Superior temporal gyrus (tissue), 1 donor: Measurements from ENCODE around the gene FAM114A1.
"Not testable (repeated sequence)": the region's sequence is repeated elsewhere in the genome, so short reads cannot be mapped to it uniquely, and the experiment has no call there.

Source experiments
- DNase-seq: peaks from one replicate; pipeline ENCODE4 v3.0.0-alpha.2; 2016; ENCODE audit errors: extremely low spot score

Gene FAM114A1

DNA sequence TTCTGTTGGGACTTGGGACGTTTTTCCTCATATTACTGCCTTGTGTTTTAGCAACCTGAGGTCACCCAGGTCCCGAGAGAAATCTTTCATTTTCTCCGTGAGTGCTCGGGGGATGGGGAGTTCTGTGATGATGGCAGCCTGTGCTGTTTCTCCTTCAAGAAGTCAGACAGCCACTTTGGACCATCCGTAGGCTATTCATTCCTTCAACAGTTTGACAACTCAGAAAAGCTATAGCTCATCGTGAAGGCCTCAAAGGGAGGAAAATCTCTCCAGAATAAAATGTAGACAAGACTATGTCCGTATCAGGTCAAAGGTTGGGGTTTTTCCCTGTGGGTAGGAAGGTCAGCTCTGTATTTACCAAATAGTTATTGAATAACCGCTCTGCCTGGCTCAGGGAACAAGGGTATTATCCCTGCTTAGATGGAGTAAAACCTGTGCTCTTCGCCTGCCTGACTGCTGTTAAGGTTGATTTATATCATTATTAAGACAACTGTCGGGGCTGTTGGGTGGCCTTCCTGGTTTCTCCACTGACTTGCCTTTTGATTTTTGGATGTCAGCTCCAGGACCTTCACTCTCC, 36.6 kb downstream of the FAM114A1 start:
- no peak for DNase-seq

DNA sequence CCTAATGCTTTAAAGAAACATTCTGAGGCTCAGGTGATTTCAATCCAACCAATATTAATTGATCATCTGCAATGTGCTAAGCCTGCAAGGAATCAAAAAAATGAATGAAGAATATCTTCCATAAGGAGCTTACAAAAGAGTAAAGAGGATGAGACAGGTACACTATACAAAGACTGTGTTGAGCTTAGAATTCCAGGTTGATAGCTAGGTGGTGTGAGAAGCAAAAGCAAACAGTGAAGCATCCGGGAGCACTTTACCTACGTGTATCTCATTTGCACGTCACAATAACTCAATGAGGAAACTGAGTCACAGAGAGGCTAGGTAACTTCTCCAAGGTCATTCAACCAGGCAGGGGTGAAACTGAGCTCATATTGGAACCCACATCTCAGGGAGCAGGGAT, 37.1 kb downstream of the FAM114A1 start:
- no peak for DNase-seq

DNA sequence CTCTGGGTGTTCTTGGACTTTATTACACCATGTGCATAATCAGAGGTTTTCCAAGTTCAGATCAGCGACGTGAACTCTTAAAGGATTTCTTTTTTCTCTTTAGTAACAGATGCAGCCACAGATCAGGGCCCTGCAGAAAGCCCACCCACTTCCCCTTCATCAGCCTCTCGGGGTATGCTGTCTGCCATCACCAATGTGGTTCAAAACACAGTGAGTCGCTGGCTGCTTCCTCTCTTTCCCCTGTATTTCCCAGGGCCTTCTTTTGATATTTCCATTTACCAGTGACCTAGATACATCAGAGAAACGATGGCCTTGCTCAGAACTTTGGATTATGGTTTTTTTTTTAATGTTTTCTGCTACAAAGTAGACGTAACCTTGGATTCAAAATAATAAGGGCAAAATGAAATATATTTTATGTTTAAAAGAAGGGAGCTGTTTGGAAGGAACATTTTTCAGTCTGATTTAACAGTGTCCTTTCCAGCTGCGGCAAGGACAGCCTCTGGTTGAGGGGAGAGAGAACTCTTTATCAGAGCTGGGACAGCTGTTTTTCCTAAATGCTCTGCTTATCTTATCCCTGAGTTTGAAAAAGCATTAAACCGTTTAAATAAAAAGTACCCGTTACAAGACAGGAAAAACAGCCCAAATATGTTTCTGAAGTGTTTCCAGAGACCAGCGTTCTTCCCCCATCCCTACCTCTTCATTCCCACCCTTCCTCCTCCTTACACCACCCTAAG, 38.2 kb downstream of the FAM114A1 start:
- DNase-seq = no peak

DNA sequence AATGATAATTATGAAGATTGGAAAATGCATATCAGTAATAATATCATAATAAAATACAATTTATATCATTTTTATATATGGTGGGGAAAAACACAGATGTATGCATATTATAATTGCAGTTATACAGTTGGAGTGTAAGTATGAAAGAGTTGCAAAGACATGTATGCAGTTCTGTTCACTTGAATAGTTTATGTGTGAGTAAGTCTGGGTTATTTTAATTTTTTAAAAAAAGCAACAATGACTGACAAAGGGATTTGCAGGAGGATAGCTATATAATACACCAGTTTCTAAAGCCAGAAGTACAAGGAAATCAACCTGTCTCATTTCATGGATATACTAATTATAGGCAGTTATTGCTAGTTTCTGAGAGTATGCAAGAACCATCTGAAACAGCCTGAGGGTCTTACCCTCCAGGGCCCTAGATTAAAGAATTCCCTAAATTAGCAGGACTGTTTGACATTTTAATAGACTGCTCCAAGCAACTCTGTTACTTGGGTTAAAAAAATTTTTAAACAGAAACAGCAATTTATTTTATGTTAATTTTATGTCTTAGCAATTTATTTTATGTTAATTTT, 40.2 kb downstream of the FAM114A1 start:
- DNase-seq = no peak

DNA sequence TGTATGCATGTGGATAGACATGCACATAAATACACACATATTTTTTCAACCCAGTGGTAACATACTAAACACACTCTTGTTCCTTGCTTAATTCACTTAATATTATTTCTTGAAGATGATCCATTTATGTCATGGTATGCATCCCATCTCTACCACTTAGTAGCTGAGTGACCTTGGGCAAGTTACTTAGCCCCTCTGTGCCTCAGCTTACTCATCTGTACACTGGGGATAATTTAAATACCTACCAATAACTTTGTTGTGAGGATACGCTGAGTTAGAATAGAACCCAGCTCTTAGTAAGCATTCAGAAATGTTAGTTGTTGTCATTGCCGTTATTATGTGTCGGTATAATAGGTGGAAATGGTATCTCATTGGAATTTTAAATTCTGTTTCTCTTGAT, 41.4 kb downstream of the FAM114A1 start:
- DNase-seq = no peak

DNA sequence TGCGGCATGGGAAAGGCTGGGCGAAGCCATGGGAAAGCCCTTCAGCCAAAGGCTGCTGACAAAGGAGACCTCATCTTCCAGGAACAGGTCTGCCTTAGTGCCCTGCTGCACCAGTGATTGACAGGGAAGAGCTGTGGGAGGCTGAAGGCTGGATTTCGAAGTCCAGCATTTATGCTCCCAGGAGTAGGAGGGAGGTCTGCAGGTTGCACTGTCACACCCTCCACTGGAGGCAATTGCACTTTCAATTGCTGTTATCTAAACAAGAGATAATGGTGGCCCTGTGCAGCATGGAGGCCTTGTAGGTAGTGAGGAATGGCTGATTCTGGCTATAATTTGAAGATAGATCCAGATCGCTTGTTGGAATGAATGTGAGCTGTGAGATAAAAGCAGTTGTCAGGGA, 43.7 kb downstream of the FAM114A1 start:
- DNase-seq = no peak

DNA sequence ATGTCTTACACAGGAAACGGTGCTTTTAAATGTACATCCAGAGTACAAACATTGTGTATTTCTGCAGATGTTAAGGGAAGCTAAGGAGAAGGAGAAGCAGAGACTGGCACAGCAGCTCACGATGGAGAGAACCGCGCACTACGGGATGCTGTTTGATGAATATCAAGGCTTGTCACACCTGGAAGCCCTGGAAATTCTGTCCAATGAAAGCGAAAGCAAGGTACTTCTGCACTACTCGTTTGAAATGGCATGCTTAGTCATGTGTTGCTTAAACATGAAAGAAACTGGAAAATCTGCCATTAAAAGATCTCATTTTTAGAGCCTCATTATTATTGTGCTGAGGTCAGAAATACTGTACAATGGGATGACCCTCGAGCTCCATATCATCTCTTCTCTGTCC, 47.2 kb downstream of the FAM114A1 start:
- no peak for DNase-seq

DNA sequence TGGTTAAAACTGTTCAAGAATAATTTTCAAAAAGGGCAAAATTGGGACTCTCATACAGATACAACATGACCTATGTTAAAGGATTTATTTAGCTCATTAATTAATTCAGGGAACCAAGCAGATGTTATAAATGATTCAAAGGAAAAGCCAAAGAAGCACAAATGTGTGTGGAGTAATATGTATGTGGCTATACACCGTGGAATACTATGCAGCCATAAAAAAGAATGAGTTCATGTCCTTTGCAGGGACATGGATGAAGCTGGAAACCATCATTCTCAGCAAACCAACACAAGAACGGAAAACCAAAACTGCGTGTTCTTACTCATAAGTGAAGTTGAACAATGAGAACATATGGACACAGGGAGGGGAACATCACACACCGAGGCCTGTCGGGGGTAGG, 48.7 kb downstream of the FAM114A1 start:
- DNase-seq = not testable (repeated sequence)

DNA sequence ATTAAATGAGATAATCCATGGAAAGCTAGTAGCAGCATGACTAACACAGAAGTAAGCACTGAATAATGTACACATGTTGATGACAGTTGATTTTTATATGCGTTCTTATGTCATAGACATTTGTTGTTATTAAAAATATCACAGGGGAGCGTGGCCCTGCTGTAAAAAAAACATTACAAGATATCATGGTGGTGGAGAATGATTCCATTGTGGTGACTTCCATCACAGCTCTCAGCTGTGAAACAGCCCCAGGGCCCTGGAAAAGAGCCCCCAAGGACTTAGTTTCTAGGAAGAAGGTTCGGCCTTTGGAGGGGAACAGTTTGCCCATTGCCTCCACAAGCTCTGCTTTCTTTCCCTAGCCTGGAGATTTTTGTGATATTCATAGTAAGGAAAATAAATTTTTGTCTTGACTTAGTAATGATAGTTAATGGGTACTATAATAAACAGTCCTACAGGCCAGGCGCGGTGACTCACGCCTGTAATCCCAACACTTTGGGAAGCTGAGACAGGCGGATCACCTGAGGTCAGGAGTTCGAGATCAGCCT, 49.9 kb downstream of the FAM114A1 start:
- no peak for DNase-seq

DNA sequence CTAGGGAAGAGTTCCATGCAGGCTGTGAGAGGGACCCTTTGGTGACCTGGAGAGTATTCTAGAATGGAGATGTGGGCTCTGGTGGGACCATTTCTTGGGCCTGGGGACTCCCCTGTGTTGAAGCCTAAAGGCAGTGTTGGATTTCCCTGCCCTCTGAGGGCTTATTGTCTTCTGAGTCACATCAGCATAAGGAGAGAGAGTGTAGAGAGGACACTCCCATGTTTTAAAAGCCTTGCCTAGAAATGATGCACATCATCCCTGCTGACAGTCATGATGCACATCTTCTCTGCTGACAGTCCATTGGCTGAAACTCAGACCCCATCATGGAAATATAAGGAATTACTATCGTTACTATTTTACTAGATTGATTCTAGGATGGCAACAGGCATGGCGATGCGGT, 51.9 kb downstream of the FAM114A1 start:
- DNase-seq = no peak

DNA sequence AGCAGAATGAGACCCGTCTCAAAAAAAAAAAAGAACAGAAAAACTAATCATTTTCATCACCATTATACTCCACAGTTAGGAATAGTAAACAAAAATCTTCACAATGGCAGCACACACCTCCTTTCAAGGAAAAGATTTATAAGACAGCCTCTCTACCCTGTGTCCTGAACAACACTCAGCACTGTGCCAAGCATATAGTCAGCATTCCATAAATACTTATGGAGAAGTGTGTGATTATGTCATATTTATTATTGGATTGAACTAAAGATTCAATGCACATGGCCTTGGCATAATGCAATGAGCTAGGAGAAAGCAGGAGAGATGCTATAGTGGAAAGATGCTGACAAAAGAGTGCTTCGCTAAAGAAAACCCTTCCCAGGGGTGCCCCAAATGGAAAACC, 52.6 kb downstream of the FAM114A1 start:
- DNase-seq = no peak

DNA sequence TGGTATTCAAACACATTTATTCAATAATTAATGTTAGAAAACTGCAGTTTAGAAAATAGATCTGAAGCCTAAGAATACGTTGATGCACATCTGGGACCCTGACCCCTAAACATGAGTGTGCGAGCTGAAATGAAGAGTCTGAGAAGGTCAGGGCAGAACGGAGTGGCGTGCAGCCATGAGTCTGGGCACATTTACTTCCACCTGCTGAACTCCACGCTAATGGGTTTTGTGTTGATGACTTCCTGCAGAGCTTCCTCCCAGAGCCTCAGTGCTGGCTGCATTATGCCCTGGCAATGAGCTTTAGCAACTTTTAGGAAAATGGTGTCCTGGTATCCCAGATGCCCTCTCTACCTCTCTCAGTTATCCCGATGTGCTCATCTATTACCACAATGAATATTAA, 53.1 kb downstream of the FAM114A1 start:
- no peak for DNase-seq

DNA sequence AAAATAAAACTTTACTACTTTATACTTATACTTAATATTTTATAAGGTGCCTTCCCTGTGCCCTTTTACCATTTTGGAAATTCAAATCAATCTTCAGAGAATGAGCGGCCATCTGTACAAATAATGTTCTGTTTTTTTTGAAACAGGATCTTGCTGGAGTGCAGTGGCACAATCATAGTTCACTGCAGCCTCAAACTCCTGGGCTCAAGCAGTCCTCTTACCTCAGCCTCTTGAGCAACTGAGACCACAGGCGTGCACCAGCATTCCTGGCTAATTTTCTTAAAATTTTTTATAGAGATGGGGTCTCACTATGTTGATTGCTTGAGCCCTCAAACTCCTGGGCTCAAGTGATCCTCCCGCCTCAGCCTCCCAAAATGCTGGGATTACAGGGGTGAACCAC, 53.5 kb downstream of the FAM114A1 start:
- no peak for DNase-seq

DNA sequence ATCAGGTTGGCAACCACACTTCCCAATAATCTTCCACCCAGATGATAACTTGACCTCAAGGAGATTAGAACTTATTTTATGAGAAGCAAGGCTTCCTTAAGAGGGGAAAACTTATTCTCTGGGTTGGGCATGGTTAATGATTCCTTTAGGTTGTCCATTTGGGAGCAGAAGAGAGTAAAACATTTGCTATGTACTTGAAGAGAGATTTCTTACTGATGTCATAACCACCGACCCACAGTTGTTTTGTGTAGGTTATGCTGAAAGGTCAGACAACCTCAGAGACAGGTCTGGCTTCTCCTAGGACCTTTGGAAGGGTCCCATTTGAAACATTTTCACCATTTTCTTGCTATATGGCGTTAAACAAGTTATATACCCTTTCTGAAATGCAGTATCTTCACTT, 56.1 kb downstream of the FAM114A1 start:
- no peak for DNase-seq

DNA sequence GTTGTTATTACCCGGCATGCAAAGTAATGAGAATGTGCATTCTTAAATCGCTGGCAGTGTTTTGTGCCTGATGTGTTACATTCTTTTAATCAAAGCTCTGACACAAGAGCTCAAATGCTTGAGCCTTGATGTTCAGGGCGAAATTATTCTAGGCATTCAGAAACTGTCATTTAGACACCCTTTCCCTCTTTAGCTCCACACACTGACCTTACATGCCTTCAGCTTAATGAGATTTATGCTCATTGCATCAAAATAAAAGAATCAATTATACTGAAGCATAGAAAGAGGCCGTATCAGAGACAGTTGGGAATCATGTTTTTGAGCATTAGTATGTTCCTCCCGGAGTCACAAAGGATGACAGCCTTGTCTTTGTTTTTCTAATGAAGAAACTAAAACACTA, 56.7 kb downstream of the FAM114A1 start:
- DNase-seq = peak; percentile 63

DNA sequence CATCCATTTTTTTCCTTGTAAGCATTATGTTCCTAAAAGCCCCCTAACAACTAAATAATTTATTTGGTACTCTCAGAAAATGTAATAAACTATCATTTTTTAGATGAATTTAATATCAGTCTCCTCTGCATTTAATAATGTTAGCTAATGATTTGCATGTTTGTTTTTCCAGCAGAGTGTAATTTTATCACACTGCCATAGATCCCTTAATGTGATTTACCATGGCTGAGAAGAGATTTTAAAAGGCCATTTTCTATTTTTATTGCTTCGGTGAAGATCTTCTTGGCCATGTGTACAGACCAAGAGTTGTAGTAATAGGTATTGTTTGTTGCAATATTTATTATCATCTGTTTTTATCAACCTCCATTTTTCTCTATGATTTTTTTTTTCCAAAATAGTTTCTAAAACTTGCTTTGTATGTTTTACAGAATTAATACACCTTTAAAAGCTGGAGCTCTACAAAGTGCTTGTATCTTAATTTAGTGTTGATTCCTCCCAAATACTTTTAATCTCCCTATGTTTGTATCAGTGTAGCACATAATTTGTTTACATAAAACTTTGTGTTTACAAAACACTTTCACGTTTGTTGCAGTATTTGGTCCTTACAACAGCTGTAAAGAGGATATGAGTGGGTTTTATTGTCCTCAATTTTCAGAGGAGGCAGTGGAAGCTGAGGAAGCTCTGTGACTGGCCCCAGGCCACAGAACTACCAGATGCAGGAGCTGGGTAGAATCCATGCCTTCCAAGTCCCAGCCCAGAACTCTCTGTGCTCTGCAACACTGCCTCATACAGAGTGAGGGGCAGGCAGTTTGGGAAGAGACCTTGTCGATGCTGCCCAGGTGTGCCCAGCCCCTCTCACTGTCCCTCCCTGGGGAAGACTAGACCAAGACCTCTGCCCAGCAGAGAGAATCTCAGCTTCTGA, 58.1 kb downstream of the FAM114A1 start:
- peak; percentile 82 for DNase-seq

DNA sequence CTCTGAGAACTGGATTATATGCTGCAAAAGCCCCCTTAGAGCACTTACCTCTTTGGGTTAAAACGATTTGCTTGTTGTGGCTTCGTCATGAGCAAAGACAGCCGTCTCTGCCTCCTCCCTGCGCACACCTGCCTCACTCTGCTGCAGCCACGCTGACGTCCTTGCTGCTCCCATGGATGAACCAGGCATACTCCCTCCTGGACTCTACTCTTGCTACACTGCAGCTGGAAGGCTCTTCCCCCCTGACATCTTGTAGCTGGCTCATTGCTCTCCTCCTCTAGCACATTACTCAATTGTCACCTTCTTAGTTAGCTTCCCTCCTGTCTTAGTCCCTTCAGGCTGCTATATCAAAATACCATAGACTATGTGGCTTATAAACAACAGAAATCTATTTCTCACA, 59.3 kb downstream of the FAM114A1 start:
- DNase-seq = no peak

DNA sequence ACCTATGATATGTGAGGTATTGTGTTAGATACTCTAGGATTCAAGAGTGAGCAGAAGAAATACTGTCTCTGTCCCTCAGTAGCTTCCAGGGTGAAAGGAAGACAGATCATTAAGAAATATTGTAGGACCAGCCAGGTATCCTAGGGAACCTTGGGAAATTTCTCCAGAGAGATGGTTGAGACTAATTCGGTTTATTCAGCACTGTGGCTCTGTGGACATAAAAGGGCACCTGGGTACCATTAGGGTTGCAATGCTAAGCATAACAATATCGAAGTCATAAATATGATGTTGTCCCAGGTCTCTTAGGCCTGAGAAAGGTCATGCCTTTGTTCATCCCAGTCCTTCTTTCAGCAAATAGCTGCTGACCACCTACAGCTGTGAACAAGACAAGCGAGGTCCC, 61.0 kb downstream of the FAM114A1 start:
- DNase-seq = no peak

DNA sequence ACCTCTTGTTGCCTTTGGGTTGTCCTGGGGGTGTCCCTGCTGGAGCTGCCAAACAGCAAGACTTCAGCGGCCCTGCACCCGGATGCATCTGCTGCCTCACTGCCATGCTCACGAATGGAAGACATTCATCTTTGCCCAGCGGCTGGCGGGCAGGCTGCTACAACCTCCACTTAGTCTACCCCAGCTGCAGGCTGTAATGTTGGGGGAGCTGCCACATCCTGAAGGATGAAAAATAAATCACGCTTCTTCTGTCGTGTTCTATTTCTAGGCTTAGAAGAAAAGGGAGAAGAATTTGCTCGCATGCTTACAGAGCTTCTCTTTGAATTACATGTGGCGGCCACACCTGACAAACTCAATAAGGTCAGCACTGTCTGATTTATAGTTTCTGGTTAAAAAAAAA, 61.4 kb downstream of the FAM114A1 start:
- DNase-seq = no peak

DNA sequence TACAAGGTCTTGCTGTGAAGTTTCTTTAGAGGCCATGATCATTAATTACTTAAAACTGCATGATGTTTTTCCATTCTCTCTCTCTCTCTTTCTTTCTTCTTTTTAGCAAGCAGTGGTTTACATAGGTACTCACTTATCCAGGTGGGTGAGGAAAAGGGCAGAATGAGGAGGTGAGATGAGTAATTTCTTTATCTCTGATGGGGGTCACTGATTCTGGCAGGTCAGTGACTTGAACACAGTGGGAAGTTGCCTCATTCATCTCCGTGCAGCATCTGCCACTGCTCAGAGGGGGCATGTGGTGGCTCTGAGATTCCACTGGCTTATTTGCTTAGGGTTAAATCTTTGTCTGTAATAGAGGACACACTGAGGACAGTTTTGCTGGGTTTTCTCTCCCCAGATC, 62.6 kb downstream of the FAM114A1 start:
- no peak for DNase-seq

DNA sequence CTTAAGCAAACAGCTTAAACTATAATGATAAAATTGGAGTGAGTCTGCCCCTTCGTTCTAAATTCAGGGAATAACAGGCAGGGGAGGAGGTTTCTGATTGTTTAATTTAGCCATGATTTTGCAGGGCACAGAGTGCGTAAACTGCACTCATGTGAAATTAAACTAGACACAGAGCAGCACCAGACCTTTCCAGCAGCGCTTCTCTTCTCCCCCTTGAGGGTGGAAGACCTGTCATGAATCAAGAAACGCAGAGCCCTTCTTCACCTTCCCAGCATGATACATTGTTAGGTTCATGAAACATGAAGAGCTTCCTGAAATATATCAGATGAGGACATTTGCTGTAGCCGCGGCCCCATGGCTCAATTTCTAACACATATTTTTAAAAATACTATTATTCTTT, 63.1 kb downstream of the FAM114A1 start:
- DNase-seq = no peak

DNA sequence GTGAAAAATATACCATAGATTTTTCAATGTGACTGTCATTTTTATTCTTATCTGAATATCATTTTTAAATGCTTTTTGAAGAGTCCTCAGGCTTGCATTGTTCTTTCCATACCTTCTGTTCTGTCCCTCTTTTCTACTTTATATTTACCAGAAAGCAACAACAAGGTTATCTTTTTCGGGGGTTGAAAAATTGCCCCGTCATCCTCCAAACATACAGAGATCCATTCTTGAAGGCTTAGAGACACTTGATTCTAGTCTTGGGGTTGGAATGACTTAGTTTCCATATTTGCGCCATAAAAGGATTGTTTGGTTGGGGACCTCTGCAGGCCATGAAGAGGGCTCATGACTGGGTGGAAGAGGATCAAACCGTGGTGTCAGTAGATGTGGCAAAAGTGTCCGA, 63.5 kb downstream of the FAM114A1 start:
- DNase-seq = no peak
